ENCODE measurements around the gene TMEM132A. TPM values are rescaled to one million over a fixed set of nuclear protein-coding genes. Genes with fewer than 3 reads are reported as not detected.

The TMEM132A gene
- total RNA-seq, 1 donor = 40.6 TPM

- DNase-seq (ENCODE audit: low read depth) = no peak
- H3K4me3 ChIP-seq (ENCODE audit: low read depth, low read length) = no peak overlapping the region
- TF ChIP-seq CTCF (IDR thresholded peaks at IDR 0.05; ENCODE audit: insufficient read depth, low read depth, low read length) = no peak
Measured at GRCh38 chr11:60897496-60897895, 26.8 kb upstream of the TMEM132A start.

- TF ChIP-seq CTCF (IDR thresholded peaks at IDR 0.05; ENCODE audit: insufficient read depth, low read depth, low read length) = peak; percentile 96
- peak; percentile 63 for DNase-seq (ENCODE audit: low read depth)
- H3K4me3 ChIP-seq (ENCODE audit: low read depth, low read length) = no peak overlapping the region
Measured at GRCh38 chr11:60899046-60899936, 25.0 kb upstream of the TMEM132A start.

GRCh38 chr11:60899977-60900376, 24.3 kb upstream of the TMEM132A start:
- DNase-seq (ENCODE audit: low read depth) = no peak
- H3K4me3 ChIP-seq (ENCODE audit: low read depth, low read length) = no peak overlapping the region
- TF ChIP-seq CTCF (IDR thresholded peaks at IDR 0.05; ENCODE audit: insufficient read depth, low read depth, low read length) = no peak

- no peak for DNase-seq (ENCODE audit: low read depth)
- TF ChIP-seq CTCF (IDR thresholded peaks at IDR 0.05; ENCODE audit: insufficient read depth, low read depth, low read length) = no peak
Measured at GRCh38 chr11:60900673-60901404, 23.4 kb upstream of the TMEM132A start.

GRCh38 chr11:60902625-60903024, 21.6 kb upstream of the TMEM132A start:
- no peak for TF ChIP-seq CTCF (IDR thresholded peaks at IDR 0.05; ENCODE audit: insufficient read depth, low read depth, low read length)
- no peak overlapping the region for H3K4me3 ChIP-seq (ENCODE audit: low read depth, low read length)
- DNase-seq (ENCODE audit: low read depth) = no peak

More at GRCh38 chr11:60900673-60901404, 23.4 kb upstream of the TMEM132A start:
- no peak overlapping the region for H3K4me3 ChIP-seq (ENCODE audit: low read depth, low read length)

GRCh38 chr11:60905047-60905446, 19.2 kb upstream of the TMEM132A start:
- peak overlapping the region; percentile 88 for H3K4me3 ChIP-seq (ENCODE audit: low read depth, low read length)
- TF ChIP-seq CTCF (IDR thresholded peaks at IDR 0.05; ENCODE audit: insufficient read depth, low read depth, low read length) = no peak
- DNase-seq (ENCODE audit: low read depth) = no peak

Data from fibroblast of villous mesenchyme (primary cell).